Smooth muscle cell (in vitro differentiated cells): ENCODE measurements around the gene ASAP2. TPM values are rescaled to one million over a fixed set of nuclear protein-coding genes. Genes with fewer than 3 reads are reported as not detected.
"Not testable (repeated sequence)": the region's sequence is repeated elsewhere in the genome, so short reads cannot be mapped to it uniquely, and the experiment has no call there.

Source experiments
- DNase-seq: peaks from one replicate; lab custom pipeline; 2025; ENCODE audit not compliant: unreplicated experiment; lab: John Stamatoyannopoulos, UW
- H2AFZ ChIP-seq: fragments of 200-600 bp; sonication (generic); 2 replicates; pipeline ENCODE4 v1.6.0; 2016; ENCODE audit warnings: antibody characterized with exemption, low read depth, mild to moderate bottlenecking
- H3F3A ChIP-seq: fragments of 200-600 bp; sonication (generic); 2 replicates; pipeline ENCODE4 v1.6.0; 2017; ENCODE audit warnings: antibody characterized with exemption, low read depth
- H3K27ac ChIP-seq: fragments of 200-600 bp; sonication (generic); 2 replicates; pipeline ENCODE4 v1.5.1; 2016; ENCODE audit warnings: low read depth, mild to moderate bottlenecking
- H3K27me3 ChIP-seq: fragments of 200-600 bp; sonication (generic); 2 replicates; pipeline ENCODE4 v1.6.1; 2016; ENCODE audit warnings: low read depth, mild to moderate bottlenecking
- H3K36me3 ChIP-seq: fragments of 200-600 bp; sonication (generic); 2 replicates; pipeline ENCODE4 v1.5.1; 2016; ENCODE audit warnings: low read depth
- H3K4me1 ChIP-seq: fragments of 200-600 bp; sonication (generic); 2 replicates; pipeline ENCODE4 v1.5.1; 2016; ENCODE audit warnings: low read depth
- H3K4me2 ChIP-seq: fragments of 200-600 bp; sonication (generic); 2 replicates; pipeline ENCODE4 v1.6.0; 2016; ENCODE audit warnings: mild to moderate bottlenecking
- H3K4me3 ChIP-seq: fragments of 200-600 bp; sonication (generic); 2 replicates; pipeline ENCODE4 v1.5.1; 2016; ENCODE audit warnings: mild to moderate bottlenecking
- H3K79me2 ChIP-seq: fragments of 200-600 bp; sonication (generic); 2 replicates; pipeline ENCODE4 v1.6.0; 2016; ENCODE audit warnings: low read depth, mild to moderate bottlenecking
- H3K9ac ChIP-seq: fragments of 200-600 bp; sonication (generic); 2 replicates; pipeline ENCODE4 v1.6.0; 2016; ENCODE audit warnings: low read depth
- H3K9me3 ChIP-seq: fragments of 200-600 bp; sonication (generic); replicated peaks from 2 replicates; pipeline ENCODE4 v1.5.1; 2016; ENCODE audit warnings: low read depth
- H4K20me1 ChIP-seq: fragments of 200-600 bp; sonication (generic); 2 replicates; pipeline ENCODE4 v1.6.0; 2016; ENCODE audit warnings: low read depth
- WGBS: methylation state at CpG from one replicate; pipeline ENCODE4 v1.1.7; 2016; ENCODE audit warnings: low lambda C conversion rate; 5-methylcytosine and 5-hydroxymethylcytosine counted together
- polyA plus RNA-seq: library from polyadenylated mRNA; unstranded; fragments of >200 nt; fragmentation: Nextera tagmentation; extraction: Ambion mirVana; gene quantifications from 2 replicates; pipeline ENCODE4 v1.2.1, GENCODE V29; 2016
- total RNA-seq: library from RNA; depleted of rRNA; stranded (reverse); fragments of >200 nt; gene quantifications from 2 replicates; pipeline ENCODE4 v1.2.3, GENCODE V29; 2014
- TF ChIP-seq, protein P1 (sequence below): fragments of 200-600 bp; sonication (generic); IDR thresholded peaks from 2 replicates; pipeline ENCODE4 v1.5.1; 2017; ENCODE audit warnings: borderline replicate concordance, mild to moderate bottlenecking, antibody characterized with exemption; ENCODE audit not compliant: insufficient read depth, poor library complexity, severe bottlenecking

ASAP2 gene
- total and polyA plus RNA-seq, 2 experiments from 2014 or later: 8.8 to 23.1 TPM

DNA sequence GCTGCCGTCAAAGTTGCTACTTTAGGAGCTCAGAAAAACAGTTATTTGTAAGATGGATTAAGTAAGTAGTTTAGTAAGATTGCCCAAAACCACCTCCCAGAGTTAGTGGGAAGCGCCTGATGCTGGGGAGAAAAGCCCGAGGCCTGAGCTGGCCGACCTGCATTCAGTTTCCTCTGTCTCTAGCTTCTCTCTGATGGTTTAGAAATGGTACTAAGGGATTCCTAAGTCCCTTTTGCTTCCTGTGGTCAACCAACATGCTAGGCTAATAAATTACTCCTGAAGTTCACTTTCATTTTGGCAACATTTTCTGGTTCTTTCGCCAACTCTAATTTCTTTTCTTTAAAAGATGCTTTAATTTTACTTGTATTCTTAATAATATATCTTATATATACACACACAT lies 60.1 kb downstream of the ASAP2 start:
- H3K4me3 ChIP-seq: no peak overlapping the region
- H3F3A ChIP-seq: peaks cover 7% of the 10 kb centered on the region
- WGBS: 72% methylated on average over 5 of the region's 5 CpGs
- no peak overlapping the region for H2AFZ ChIP-seq
- H3K79me2 ChIP-seq: peaks cover 89% of the 10 kb centered on the region
- no peak overlapping the region for H3K27ac ChIP-seq
- H3K4me1 ChIP-seq: peaks cover 11% of the 10 kb centered on the region
- H3K27me3 ChIP-seq: no peaks in the 10 kb centered on the region
- no peak overlapping the region for H3K9ac ChIP-seq
- no peak for DNase-seq
- no peak overlapping the region for H3K4me2 ChIP-seq
- H3K36me3 ChIP-seq: no peaks in the 10 kb centered on the region
- no peaks in the 10 kb centered on the region for H3K9me3 ChIP-seq
- TF ChIP-seq, protein P1, sequence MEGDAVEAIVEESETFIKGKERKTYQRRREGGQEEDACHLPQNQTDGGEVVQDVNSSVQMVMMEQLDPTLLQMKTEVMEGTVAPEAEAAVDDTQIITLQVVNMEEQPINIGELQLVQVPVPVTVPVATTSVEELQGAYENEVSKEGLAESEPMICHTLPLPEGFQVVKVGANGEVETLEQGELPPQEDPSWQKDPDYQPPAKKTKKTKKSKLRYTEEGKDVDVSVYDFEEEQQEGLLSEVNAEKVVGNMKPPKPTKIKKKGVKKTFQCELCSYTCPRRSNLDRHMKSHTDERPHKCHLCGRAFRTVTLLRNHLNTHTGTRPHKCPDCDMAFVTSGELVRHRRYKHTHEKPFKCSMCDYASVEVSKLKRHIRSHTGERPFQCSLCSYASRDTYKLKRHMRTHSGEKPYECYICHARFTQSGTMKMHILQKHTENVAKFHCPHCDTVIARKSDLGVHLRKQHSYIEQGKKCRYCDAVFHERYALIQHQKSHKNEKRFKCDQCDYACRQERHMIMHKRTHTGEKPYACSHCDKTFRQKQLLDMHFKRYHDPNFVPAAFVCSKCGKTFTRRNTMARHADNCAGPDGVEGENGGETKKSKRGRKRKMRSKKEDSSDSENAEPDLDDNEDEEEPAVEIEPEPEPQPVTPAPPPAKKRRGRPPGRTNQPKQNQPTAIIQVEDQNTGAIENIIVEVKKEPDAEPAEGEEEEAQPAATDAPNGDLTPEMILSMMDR: no peak
- peaks cover 65% of the 10 kb centered on the region for H4K20me1 ChIP-seq

DNA sequence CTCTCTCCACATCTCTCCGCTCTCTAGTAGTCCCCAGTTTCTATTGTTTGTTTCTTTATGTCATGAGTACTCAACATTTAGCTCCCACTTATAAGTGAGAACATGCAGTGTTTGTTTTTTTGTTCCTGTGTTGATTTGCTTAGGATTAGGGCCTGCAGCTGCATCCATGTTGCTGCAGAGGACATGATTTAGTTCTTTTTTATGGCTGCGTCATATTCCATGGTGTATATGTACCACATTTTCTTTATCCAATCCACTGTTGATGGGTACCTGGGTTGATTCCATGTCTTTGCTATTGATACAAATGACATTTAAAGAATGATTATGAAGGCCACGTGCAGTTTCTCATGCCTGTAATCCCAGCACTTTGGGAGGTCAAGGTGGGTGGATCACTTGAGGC lies 60.7 kb downstream of the ASAP2 start:
- not testable (repeated sequence) for H2AFZ ChIP-seq, DNase-seq, H3K36me3 ChIP-seq, H3F3A ChIP-seq, H3K4me2 ChIP-seq, H3K9ac ChIP-seq, H3K4me3 ChIP-seq, H3K27ac ChIP-seq, H3K9me3 ChIP-seq, H3K27me3 ChIP-seq
- Histone ChIP-seq H4K20me1 (peaks cover 61% of the 10 kb centered on the region), H3K79me2 (peaks cover 89% of the 10 kb centered on the region), H3K4me1 (peaks cover 11% of the 10 kb centered on the region)
- 95% methylated on average over 3 of the region's 3 CpGs for WGBS

DNA sequence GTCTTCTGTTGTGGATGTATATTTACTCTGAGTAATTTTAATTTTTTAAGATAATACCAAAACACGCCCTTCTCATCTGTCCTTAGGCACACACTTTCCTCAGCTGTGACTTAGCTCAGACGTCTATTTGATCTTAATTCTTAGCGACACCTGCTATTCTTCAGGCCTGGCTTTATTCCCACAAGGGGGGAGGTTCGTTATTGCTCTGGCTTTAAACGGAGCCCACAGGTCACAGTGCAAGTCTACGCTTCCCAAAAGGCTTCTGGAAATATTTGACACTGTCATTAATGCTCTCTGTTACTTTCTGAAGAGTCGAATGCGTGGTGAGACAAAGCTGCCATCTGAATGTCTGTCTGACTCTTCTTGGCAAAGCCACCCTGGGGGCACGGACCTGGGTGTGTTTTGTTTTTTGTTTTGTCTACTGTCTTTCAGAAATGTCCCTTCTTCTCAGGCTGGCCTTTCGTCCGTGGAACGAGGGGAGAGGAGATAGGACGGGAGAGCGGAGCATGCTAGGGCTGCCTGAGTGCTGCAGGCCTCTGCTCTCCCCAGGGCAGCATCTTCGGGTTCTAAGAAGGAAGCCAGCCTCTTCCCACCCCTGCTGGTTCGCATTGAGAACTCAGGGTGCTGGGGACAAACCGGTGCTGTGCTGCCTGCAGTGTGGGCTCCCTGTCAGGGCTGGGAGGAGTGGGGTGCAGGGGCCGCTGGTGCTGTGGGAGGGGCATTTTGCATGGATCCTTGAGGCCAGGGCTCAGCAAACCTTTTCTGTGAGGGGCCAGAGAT lies 61.9 kb downstream of the ASAP2 start:
- peaks cover 50% of the 10 kb centered on the region for H4K20me1 ChIP-seq
- H3K79me2 ChIP-seq: peaks cover 89% of the 10 kb centered on the region

DNA sequence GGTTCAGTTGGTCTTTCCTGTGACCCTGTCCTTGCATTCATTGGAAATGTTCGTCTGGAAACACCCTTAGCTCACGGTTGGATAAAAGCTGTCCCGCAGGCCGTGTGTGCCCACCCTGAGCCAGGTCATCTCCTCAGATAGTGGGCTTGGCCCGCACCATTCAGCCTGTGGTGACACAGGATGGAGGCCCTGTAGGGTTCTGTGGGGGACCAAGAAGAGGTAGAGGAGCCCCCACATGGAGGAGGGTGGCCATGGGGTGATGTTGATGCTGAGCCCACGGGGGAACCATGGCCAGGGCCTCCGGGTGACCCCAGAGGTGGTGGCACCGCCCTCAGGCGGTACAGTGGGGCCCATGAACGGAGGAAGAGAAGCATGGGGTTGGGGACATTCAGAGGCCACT lies 62.7 kb downstream of the ASAP2 start:
- no peak for DNase-seq
- Histone ChIP-seq H3K36me3 (no peaks in the 10 kb centered on the region), H3K27me3 (no peaks in the 10 kb centered on the region), H2AFZ (no peak overlapping the region), H3K4me2 (no peak overlapping the region), H3K4me1 (peaks cover 11% of the 10 kb centered on the region), H3K4me3 (no peak overlapping the region), H3K9ac (no peak overlapping the region), H3F3A (peaks cover 6% of the 10 kb centered on the region), H3K27ac (no peak overlapping the region), H3K9me3 (no peaks in the 10 kb centered on the region), H4K20me1 (peaks cover 49% of the 10 kb centered on the region), H3K79me2 (peaks cover 89% of the 10 kb centered on the region)
- TF ChIP-seq, protein P1: no peak
- 95% methylated on average over 10 of the region's 10 CpGs for WGBS

More for the DNA sequence above, 61.9 kb downstream of the ASAP2 start:
- no peak overlapping the region for H3K27ac ChIP-seq
- no peak overlapping the region for H3K9ac ChIP-seq
- no peak overlapping the region for H2AFZ ChIP-seq
- TF ChIP-seq, protein P1: no peak
- H3K4me2 ChIP-seq: no peak overlapping the region
- peaks cover 7% of the 10 kb centered on the region for H3F3A ChIP-seq
- H3K36me3 ChIP-seq: no peaks in the 10 kb centered on the region
- no peak for DNase-seq
- H3K9me3 ChIP-seq: no peaks in the 10 kb centered on the region
- H3K4me3 ChIP-seq: no peak overlapping the region
- H3K27me3 ChIP-seq: no peaks in the 10 kb centered on the region
- H3K4me1 ChIP-seq: peaks cover 11% of the 10 kb centered on the region
- 86% methylated on average over 18 of the region's 18 CpGs for WGBS
